ENCODE data around the gene CYP51A1.
"Not testable (repeated sequence)": the region's sequence is repeated elsewhere in the genome, so short reads cannot be mapped to it uniquely, and the experiment has no call there.

CYP51A1 gene

GRCh38 chr7:92134271-92135051 lies at the start of gene CYP51A1:
CYP51A1 (minus strand) TSS chr7:92134477; CDS start chr7:92134364, 113 bp downstream.
- DNase-seq: peak; percentile 93
- peak; percentile 96 for ATAC-seq

- ATAC-seq: peak; percentile 100
- DNase-seq: peak; percentile 95
Observed at GRCh38 chr7:92178928-92179924, 44.9 kb upstream of the CYP51A1 start, which contains the start of gene LRRD1. LRRD1 (minus strand) TSS chr7:92179142; CDS start chr7:92165202, 13,940 bp downstream.

DNA sequence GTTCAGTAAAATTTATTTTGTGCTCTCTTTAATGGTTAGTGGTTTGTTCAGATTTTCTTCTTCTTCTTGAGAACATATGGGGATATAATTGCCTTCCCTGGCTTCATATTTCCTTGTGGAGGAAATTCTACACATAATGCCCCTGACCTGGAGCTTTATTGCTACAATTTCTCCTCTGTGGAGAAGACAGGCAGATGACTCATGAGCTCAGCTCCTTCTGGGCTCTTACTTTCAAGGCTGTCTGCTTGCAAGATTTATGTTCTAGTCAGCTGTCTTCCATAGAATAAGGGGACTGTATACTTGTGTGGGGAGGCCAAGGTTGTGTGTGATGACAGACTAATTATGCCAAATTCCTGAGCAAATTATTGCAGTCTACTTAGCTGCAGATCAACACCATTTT lies 43.1 kb upstream of the CYP51A1 start:
- ATAC-seq (no peak), DNase-seq (no peak)

GRCh38 chr7:92169529-92169928 lies 35.3 kb upstream of the CYP51A1 start:
- not testable (repeated sequence) for DNase-seq, ATAC-seq

DNA sequence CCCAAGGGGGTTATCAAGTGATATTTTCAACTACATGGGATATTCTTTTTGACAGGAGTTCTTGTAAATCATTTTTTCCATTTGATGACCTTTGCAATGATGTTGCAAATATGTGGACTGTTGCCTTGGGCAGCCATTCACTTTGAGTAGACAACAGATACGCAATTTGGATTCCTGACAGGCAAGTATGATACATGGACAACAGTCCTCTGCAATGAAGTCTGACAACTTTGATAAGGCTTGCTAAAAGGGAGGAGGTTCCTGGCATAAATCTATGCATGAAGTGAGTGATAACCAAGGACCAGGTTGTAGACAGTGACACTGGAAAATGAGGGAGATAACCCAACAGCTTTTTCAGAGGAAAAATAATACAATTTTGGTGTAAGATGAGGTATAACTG lies 27.0 kb upstream of the CYP51A1 start:
- DNase-seq: no peak

GRCh38 chr7:92158660-92159575 lies 24.6 kb upstream of the CYP51A1 start:
- no peak for ATAC-seq
- no peak for DNase-seq

More for the DNA sequence above, 27.0 kb upstream of the CYP51A1 start:
- ATAC-seq: no peak

DNA sequence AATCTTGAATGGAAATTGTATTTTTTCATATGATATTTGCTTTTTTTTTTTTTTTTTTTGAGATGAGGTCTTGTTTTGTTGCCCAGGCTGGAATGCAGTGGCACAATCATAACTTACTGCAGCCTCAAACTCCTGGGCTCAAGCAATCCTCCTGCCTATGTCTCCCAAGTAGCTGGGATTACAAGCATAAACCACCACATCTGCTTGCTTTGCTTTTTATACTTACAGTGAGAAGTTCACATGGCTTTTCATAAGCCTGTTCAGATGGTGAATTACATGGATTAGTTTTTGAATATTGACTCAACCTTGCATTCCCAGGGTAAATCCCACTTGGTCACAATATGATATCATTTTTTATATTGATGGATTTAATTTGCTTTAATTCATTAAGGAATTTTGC lies 22.7 kb upstream of the CYP51A1 start:
- no peak for DNase-seq
- ATAC-seq: no peak

DNA sequence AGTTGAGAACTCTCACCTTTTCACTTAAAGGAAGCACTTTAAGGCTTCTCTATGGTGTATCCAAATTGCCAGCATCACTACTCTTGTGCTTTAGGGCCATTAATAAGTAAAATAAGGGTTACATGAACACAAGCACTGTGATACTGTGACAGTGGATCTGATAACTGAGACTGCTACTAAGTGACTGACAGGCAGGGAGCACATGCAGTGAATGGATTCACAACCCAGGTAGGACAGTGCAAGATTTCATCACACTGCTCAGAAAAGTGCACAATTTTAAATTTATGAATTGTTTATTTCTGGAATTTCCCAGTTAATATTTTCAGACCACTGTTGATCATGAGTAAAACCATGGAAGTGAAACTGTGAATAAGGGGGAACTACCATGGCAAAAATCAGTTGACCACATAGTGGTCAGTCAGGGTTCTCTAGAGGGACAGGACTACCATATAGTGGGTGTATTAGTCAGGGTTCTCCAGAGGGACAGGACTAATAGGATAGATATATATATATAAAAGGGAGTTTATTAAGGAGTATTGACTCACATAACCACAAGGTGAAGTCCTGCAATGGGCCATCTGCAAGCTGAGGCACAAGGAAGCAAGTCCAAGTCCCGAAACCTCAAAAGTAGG lies 20.9 kb upstream of the CYP51A1 start:
- DNase-seq: no peak
- no peak for ATAC-seq

DNA sequence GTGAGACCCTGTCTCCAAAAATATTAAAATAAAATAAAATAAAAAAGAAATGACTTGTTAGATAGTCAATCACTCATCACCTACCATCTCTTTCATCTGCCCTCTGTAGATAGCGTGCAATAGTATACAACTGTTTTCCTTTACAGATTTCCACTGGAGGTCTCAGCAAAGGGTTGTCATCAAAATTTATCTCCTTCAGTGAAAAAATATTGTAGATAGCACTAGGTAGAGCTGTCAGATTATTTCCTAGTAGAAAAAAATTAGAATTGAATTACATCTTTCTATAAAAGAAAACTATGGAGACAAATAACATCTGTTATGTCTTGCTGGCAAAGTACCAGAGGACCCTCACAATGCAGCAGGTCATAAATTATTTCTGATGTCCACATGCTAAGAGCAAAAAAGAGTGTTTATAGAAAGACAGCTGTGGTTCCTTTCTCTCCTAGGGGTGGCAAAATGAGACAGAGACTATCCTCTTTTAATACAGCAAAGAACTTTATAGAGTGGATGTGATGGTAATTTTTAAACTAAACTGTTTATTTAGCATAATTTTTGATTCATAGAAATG lies 16.3 kb upstream of the CYP51A1 start:
- no peak for ATAC-seq

GRCh38 chr7:92149736-92150239 lies 15.5 kb upstream of the CYP51A1 start:
- ATAC-seq (no peak), DNase-seq (no peak)

More for the DNA sequence above, 16.3 kb upstream of the CYP51A1 start:
- DNase-seq: no peak

- DNase-seq, ATAC-seq: not testable (repeated sequence)
Observed at GRCh38 chr7:92143192-92143880, 9.1 kb upstream of the CYP51A1 start.

GRCh38 chr7:92142791-92143190 lies 8.5 kb upstream of the CYP51A1 start:
- not testable (repeated sequence) for ATAC-seq

DNA sequence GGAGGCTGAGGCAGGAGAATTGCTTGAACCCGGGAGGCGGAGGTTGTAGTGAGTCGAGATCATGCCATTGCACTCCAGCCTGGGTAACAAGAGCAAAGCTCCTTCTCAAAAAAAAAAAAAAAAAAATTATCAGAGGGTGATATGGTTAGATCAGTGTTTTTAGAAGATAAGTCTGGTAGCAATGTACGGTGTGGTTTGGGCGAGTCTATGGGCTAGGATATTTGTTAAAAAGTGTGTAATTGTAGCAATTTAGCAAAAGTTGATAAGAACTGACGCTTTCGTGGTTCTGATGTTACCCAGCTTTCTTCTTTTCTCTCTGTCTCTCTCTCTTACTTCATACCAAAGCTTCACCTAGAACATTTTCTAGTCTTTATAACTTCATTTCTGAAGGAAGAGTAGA lies 6.9 kb upstream of the CYP51A1 start:
- no peak for DNase-seq
- no peak for ATAC-seq

More at GRCh38 chr7:92142791-92143190, 8.5 kb upstream of the CYP51A1 start:
- not testable (repeated sequence) for DNase-seq

DNA sequence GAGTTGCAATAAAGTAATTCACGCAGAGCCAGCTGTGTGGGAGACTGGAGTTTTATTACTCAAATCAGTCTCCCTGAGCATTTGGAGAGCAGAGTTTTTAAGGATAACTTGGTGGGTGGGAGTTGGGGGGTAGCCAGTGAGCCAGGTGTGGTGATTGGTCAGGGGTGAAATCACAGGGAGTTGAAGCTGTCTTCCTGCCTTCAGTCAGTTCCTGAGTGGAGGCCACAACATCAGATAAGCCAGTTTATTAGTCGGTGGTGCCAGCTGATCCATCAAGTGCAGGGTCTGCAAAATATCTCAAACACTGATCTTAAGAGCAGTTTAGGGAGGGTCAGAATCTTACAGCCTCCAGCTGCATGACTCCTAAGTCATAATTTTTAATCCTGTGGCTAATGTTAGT lies 3.3 kb upstream of the CYP51A1 start:
- DNase-seq (no peak), ATAC-seq (no peak)

- no peak for ATAC-seq
- DNase-seq: peak; percentile 15
Observed at GRCh38 chr7:92135052-92135889, 994 bp upstream of the CYP51A1 start.

DNA sequence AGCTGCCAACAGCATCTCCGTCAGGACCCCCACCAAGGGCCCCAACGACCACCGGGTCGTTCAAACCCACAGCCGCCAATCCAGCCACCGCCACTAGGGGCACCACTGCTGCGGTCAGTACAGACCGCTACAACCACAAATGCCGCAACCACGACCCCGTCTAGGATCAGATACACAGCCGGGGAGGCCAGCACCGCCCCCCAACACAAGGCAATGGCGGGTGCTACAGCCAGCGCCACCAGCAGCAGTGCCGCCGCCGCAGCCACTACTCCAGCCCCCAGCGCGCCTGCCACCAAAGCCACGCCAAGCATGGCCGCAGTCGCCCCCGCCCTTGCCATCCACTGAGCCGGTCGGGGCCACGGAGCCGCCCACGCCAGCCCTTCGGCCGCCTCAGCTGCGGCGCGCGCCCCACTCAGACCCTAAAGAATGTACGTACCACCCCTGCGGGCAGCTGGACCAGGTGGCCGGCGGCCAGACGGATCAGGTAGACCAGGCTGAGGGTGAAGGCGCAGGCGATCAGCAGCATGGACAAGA lies 473 bp downstream of the CYP51A1 start:
- DNase-seq (peak; percentile 71), ATAC-seq (peak; percentile 30)

DNA sequence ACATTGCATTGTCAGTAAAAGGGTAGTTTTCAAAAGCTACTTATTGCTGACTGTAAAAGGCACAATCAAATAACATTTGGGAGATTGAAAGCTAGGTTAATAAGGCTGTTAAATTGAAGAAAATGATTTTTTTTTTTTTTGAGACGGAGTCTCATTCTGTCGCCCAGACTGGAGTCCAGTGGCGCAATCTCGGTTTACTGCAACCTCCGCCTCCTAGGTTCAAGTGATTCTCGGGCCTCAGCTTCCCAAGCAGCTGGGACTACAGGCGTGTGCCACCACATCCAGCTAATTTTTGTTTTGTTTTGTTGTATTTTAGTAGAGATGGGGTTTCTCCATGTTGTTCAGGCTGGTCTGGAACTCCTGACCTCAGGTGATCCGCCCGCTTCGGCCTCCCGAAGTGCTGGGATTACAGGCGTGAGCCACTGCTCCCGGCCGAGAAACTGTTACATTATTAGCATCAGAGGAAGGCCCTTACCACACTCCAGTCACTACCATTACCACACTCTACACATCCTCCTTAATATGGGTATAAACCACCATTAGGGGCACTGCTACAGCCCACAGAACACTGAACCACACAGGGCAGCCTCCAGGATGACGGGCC lies 1.0 kb downstream of the CYP51A1 start:
- DNase-seq (no peak), ATAC-seq (peak; percentile 16)

DNA sequence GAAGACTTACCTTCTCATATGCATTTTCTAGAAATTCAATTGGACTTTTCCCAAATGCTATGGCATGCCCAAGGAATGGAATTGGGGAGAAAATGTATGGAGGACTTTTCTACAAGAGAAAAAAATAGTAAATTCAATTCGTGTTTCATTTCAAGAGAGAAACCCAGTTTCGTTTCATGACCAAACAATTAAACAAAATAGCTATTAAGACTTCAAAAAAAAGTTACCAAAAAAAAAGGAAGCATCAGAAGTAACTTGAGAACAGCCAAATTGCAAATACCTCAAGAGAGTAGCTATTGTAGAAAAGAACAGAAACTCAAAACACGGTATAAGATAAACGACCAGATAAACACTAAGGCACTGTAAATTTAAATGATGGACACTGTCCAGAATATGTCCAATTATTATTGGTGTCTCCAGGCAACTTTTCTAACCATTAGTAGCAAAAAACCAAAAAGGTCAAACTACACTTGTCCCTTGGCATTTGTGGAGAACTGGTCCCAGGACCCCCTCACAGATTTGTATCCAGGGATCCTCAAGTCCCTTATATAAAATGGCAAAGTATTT lies 2.4 kb downstream of the CYP51A1 start:
- ATAC-seq: no peak
- DNase-seq: no peak

Data from stimulated activated naive CD8-positive, alpha-beta T cell treated with anti-CD3 and anti-CD28 coated beads, Interleukin-15, Interleukin-2, amounts not matched to agents 100 U/mL and 50 U/mL, for 24 hours (primary cell).